SK-N-SH treated with all-trans-retinoic acid at 6 μM for 48 hours (cell line): Measurements from ENCODE around the gene ADD1.

Experiments
- ATAC-seq: fragments of 200-7000 bp; cut with Tn5 transposase; 3 replicates; pipeline ENCODE4 v1.9.1; 2020; ENCODE audit warnings: mild to moderate bottlenecking, moderate library complexity
- ARNTL ChIP-seq: fragments of 450-650 bp; formaldehyde crosslinking; IDR thresholded peaks from 2 replicates; pipeline ENCODE4 v1.5.0; 2020; ENCODE audit warnings: low read depth, mild to moderate bottlenecking, moderate library complexity, borderline replicate concordance
- BACH2 ChIP-seq: fragments of 250-450 bp; sonication (Bioruptor Pico); IDR thresholded peaks from 2 replicates; pipeline ENCODE4 v1.9.0; 2021; ENCODE audit warnings: mild to moderate bottlenecking, borderline replicate concordance
- CSDC2 ChIP-seq: fragments of 250-450 bp; sonication (Bioruptor Pico); IDR thresholded peaks from 2 replicates; pipeline ENCODE4 v1.5.0; 2020; ENCODE audit warnings: mild to moderate bottlenecking, moderate library complexity
- ISL1 ChIP-seq: fragments of 250-450 bp; sonication (Bioruptor Pico); IDR thresholded peaks from 2 replicates; pipeline ENCODE4 v2.1.2; 2022; ENCODE audit warnings: mild to moderate bottlenecking, moderate library complexity
- OSR1 ChIP-seq: fragments of 250-450 bp; sonication (Bioruptor Pico); IDR thresholded peaks from 2 replicates; pipeline ENCODE4 v1.8.0; 2022; ENCODE audit warnings: moderate library complexity, mild to moderate bottlenecking, inconsistent platforms
- PPARA ChIP-seq: fragments of 250-450 bp; sonication (Bioruptor Pico); IDR thresholded peaks from 2 replicates; pipeline ENCODE4 v1.5.0; 2020; ENCODE audit warnings: mild to moderate bottlenecking, borderline replicate concordance
- RARB ChIP-seq: fragments of 250-450 bp; sonication (Bioruptor Pico); IDR thresholded peaks from 2 replicates; pipeline ENCODE4 v1.8.0; 2021; ENCODE audit warnings: mild to moderate bottlenecking, moderate library complexity
- SNAI2 ChIP-seq: fragments of 250-450 bp; sonication (Bioruptor Pico); IDR thresholded peaks from 2 replicates; pipeline ENCODE4 v1.5.0; 2020; ENCODE audit warnings: mild to moderate bottlenecking, moderate library complexity
- TOX ChIP-seq: fragments of 250-450 bp; sonication (Bioruptor Pico); IDR thresholded peaks from 2 replicates; pipeline ENCODE4 v1.8.0; 2021; ENCODE audit warnings: mild to moderate bottlenecking, moderate library complexity, borderline replicate concordance
- ZC3H10 ChIP-seq: fragments of 250-450 bp; sonication (Bioruptor Pico); IDR thresholded peaks from 2 replicates; pipeline ENCODE4 v1.5.1; 2021; ENCODE audit warnings: mild to moderate bottlenecking, moderate library complexity
- ZFP3 ChIP-seq: fragments of 250-450 bp; sonication (Bioruptor Pico); IDR thresholded peaks from 2 replicates; pipeline ENCODE4 v1.5.0; 2020; ENCODE audit warnings: mild to moderate bottlenecking, moderate library complexity
- ZFP30 ChIP-seq: fragments of 450-650 bp; formaldehyde crosslinking; IDR thresholded peaks from 2 replicates; pipeline ENCODE4 v1.5.0; 2022; ENCODE audit warnings: mild to moderate bottlenecking, moderate library complexity
- ZNF565 ChIP-seq: fragments of 450-650 bp; formaldehyde crosslinking; conservative IDR thresholded peaks from 2 replicates; pipeline ENCODE4 v1.5.0; 2020; ENCODE audit warnings: low read depth, mild to moderate bottlenecking, moderate library complexity
- ZNF70 ChIP-seq: fragments of 450-650 bp; formaldehyde crosslinking; IDR thresholded peaks from 2 replicates; pipeline ENCODE4 v1.5.0; 2020; ENCODE audit warnings: mild to moderate bottlenecking, moderate library complexity
- ZNF8 ChIP-seq: fragments of 450-650 bp; formaldehyde crosslinking; IDR thresholded peaks from 2 replicates; pipeline ENCODE4 v1.5.0; 2020; ENCODE audit warnings: mild to moderate bottlenecking, moderate library complexity
- TF ChIP-seq, protein P1 (sequence below): fragments of 250-450 bp; sonication (Bioruptor Pico); IDR thresholded peaks from 2 replicates; pipeline ENCODE4 v1.8.0; 2021; ENCODE audit warnings: low read depth, mild to moderate bottlenecking, moderate library complexity, borderline replicate concordance
- TF ChIP-seq, protein P2 (sequence below): fragments of 250-450 bp; sonication (Bioruptor Pico); IDR thresholded peaks from 2 replicates; pipeline ENCODE4 v1.5.1; 2021; ENCODE audit warnings: mild to moderate bottlenecking, moderate library complexity
- TF ChIP-seq, protein P3 (sequence below): fragments of 250-450 bp; sonication (Bioruptor Pico); IDR thresholded peaks from 2 replicates; pipeline ENCODE4 v1.5.0; 2020; ENCODE audit warnings: mild to moderate bottlenecking, moderate library complexity
- TF ChIP-seq, protein P4 (sequence below): fragments of 250-450 bp; sonication (Bioruptor Pico); IDR thresholded peaks from 2 replicates; pipeline ENCODE4 v1.8.0; 2020; ENCODE audit warnings: mild to moderate bottlenecking, moderate library complexity, borderline replicate concordance

The ADD1 gene

DNA sequence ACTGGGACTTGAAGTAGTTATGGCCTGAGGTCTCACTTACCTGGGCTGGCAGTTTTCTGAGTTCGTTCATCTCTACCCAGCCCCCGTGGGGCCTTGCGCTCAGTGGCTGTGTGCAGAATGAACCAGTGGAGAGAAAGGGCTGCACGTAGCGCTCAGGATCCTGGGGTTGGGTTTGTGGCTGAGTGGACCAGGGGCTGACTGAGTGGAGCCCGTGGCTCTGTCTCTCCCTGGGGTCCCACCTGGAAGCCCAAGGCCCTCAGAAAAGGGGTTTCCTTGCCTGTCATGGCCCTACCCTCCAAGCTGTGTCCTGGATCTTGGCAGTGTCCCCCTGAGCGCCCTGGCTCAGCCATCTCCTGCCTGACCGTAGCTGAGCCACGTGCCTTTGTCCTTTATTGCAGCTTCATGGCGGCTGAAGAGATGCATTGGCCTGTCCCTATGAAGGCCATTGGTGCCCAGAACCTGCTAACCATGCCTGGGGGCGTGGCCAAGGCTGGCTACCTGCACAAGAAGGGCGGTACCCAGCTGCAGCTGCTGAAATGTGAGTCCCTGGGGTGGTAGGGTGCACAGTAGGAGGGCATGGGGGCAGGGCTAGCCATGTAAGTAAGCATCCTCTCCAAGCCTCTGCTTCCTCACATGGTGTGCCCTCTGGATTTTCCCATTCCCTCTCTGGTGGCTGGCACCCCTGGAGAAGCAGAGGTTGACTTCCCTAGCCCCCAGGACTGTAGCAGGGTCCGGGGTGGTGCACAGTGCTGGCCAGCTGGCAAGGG is 23.2 kb upstream of the ADD1 start (continued):
- TF ChIP-seq ISL1 (CRISPR knock-in tag) (no peak), ZNF8 (no peak)
- TF ChIP-seq, protein P1, sequence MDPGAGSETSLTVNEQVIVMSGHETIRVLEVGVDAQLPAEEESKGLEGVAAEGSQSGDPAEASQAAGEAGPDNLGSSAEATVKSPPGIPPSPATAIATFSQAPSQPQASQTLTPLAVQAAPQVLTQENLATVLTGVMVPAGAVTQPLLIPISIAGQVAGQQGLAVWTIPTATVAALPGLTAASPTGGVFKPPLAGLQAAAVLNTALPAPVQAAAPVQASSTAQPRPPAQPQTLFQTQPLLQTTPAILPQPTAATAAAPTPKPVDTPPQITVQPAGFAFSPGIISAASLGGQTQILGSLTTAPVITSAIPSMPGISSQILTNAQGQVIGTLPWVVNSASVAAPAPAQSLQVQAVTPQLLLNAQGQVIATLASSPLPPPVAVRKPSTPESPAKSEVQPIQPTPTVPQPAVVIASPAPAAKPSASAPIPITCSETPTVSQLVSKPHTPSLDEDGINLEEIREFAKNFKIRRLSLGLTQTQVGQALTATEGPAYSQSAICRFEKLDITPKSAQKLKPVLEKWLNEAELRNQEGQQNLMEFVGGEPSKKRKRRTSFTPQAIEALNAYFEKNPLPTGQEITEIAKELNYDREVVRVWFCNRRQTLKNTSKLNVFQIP (CRISPR knock-in tag) = no peak
- TF ChIP-seq, protein P2, sequence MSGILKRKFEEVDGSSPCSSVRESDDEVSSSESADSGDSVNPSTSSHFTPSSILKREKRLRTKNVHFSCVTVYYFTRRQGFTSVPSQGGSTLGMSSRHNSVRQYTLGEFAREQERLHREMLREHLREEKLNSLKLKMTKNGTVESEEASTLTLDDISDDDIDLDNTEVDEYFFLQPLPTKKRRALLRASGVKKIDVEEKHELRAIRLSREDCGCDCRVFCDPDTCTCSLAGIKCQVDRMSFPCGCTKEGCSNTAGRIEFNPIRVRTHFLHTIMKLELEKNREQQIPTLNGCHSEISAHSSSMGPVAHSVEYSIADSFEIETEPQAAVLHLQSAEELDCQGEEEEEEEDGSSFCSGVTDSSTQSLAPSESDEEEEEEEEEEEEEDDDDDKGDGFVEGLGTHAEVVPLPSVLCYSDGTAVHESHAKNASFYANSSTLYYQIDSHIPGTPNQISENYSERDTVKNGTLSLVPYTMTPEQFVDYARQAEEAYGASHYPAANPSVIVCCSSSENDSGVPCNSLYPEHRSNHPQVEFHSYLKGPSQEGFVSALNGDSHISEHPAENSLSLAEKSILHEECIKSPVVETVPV (CRISPR knock-in tag) = no peak

DNA sequence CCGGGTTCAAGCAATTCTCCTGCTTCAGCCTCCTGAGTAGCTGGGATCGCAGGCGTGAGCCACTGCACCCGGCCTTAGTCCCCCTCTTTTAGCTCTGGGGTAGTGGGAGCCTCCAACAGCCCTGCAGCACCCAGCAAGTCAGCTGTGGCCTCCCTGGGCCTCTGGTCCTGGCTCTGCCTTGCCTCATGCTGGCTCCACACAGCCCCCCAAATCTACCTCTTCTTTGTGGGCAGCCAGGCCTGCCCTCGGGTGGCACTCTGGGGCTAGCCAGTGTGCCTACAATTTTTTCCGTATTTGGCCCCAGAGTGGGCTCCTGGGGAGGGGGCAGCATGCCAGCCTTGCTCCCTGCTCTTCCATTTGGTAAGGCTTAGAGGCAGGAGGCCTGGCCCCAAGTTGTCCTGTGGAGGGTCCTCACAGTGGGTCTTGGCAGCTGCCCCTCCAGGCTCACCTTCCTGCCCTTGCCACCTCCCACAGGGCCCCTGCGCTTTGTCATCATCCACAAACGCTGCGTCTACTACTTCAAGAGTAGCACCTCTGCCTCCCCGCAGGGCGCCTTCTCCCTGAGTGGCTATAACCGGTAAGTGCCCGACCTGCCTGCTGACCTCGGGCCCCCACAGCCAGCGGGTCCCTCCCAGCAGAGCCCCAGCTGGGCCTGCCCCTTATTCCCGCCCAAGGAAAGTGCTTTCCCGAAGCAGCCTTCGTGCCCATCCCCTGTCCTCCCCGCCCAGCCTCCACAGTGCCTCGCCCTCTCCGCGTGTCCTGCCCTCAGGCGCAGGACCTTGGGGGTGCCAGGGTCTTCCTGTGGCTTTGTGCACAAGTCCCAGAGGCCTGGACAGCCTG is 21.0 kb upstream of the ADD1 start:
- ATAC-seq = no peak
- no peak for TF ChIP-seq RARB (CRISPR knock-in tag)
- TF ChIP-seq, all 23 proteins: peak for 0

DNA sequence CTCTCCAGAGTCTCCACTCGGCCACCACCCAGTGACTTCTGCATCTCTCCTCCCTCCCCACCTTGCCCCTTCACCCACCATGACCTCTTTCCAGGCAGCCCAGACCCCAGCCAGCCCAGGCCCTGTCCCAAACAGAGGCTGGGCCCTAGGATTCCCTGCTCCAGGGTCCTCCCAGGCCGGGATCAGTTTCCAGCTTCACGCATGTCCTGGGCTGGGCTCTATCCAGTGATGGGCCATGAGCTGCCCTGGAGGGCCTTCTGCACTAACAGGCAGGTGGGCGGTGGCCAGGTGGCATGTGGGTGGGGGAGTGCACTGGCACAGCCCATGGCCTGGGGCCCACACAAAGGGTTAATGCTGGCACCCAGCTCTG is 20.4 kb upstream of the ADD1 start:
- TF ChIP-seq SNAI2 (CRISPR knock-in tag) (no peak), OSR1 (CRISPR knock-in tag) (no peak), ZNF565 (CRISPR knock-in tag) (no peak)
- TF ChIP-seq, protein P3, sequence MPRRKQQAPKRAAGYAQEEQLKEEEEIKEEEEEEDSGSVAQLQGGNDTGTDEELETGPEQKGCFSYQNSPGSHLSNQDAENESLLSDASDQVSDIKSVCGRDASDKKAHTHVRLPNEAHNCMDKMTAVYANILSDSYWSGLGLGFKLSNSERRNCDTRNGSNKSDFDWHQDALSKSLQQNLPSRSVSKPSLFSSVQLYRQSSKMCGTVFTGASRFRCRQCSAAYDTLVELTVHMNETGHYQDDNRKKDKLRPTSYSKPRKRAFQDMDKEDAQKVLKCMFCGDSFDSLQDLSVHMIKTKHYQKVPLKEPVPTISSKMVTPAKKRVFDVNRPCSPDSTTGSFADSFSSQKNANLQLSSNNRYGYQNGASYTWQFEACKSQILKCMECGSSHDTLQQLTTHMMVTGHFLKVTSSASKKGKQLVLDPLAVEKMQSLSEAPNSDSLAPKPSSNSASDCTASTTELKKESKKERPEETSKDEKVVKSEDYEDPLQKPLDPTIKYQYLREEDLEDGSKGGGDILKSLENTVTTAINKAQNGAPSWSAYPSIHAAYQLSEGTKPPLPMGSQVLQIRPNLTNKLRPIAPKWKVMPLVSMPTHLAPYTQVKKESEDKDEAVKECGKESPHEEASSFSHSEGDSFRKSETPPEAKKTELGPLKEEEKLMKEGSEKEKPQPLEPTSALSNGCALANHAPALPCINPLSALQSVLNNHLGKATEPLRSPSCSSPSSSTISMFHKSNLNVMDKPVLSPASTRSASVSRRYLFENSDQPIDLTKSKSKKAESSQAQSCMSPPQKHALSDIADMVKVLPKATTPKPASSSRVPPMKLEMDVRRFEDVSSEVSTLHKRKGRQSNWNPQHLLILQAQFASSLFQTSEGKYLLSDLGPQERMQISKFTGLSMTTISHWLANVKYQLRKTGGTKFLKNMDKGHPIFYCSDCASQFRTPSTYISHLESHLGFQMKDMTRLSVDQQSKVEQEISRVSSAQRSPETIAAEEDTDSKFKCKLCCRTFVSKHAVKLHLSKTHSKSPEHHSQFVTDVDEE (CRISPR knock-in tag) = no peak
- no peak for ATAC-seq

DNA sequence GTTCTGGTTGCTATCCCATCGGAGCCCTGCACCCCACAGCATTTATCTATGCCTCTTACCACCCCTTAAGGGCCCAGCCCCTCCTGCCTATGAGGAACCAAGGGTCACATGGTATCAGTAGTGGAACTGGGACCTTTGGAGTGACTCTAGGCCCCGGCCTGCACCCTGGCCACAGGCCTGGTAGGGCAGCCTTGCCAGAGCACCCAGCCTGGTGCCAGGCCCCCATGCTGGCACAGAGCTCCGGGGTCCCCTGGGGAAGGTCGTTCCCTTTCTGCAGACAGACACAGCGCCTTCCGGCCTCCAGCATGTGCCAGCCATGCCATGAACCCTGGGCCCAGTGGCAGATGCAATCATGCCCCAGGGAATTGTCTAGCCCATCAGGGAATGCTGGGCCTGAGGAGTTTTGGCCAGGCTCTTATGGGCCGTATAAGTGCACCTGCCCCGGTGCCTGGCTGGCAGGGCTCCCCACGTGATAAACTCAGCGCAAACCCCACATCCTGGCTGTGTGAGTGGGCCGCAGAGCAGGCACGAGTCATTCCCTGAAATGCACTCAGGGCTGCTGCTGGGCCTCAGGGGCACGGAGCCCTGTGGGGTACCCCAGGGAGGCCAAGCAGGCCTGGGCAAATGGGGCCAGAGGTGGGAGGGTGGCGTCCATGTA is 19.8 kb upstream of the ADD1 start:
- TF ChIP-seq ZC3H10 (CRISPR knock-in tag) = no peak
- TF ChIP-seq BACH2 = no peak
- TF ChIP-seq ZNF8 = no peak
- TF ChIP-seq, protein P3 (CRISPR knock-in tag) = no peak
- no peak for TF ChIP-seq ZFP30
- no peak for TF ChIP-seq PPARA (CRISPR knock-in tag)
- TF ChIP-seq, all 23 proteins: peak for 0
- no peak for ATAC-seq

DNA sequence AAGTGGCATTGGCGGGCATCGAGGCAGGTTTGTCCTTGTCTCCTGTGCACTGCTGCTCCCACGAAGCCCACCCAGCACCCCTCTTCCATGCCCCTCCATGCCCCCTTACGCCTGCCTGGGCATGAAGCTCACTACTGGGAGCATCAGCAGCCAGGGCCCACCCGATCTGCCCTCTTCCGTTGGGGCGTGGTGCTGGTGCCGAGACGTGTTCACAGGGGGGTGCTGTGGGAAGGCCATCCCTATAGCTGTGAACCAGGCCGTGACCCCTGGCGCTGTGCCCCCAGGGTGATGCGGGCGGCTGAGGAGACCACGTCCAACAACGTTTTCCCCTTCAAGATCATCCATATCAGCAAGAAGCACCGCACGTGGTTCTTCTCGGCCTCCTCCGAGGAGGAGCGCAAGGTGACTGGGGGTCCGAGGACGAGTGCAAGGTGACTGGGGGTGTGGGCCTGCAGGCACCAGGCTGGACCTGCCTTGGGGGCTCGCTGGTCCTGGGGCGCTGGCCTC is 19.3 kb upstream of the ADD1 start:
- no peak for ATAC-seq
- TF ChIP-seq, protein P4, sequence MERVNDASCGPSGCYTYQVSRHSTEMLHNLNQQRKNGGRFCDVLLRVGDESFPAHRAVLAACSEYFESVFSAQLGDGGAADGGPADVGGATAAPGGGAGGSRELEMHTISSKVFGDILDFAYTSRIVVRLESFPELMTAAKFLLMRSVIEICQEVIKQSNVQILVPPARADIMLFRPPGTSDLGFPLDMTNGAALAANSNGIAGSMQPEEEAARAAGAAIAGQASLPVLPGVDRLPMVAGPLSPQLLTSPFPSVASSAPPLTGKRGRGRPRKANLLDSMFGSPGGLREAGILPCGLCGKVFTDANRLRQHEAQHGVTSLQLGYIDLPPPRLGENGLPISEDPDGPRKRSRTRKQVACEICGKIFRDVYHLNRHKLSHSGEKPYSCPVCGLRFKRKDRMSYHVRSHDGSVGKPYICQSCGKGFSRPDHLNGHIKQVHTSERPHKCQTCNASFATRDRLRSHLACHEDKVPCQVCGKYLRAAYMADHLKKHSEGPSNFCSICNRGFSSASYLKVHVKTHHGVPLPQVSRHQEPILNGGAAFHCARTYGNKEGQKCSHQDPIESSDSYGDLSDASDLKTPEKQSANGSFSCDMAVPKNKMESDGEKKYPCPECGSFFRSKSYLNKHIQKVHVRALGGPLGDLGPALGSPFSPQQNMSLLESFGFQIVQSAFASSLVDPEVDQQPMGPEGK (CRISPR knock-in tag) = no peak
- no peak for TF ChIP-seq TOX
- no peak for TF ChIP-seq CSDC2 (CRISPR knock-in tag)
- TF ChIP-seq, protein P1 (CRISPR knock-in tag) = no peak
- TF ChIP-seq BACH2 = no peak
- TF ChIP-seq ZNF565 (CRISPR knock-in tag) = no peak
- no peak for TF ChIP-seq ARNTL (CRISPR knock-in tag)
- TF ChIP-seq ZNF70 (CRISPR knock-in tag) = no peak
- TF ChIP-seq ZC3H10 (CRISPR knock-in tag) = no peak
- TF ChIP-seq ZFP3 (CRISPR knock-in tag) = no peak
- no peak for TF ChIP-seq ZFP30
